Stimulated activated CD4-positive, alpha-beta T cell treated with anti-CD3 and anti-CD28 coated beads, Interleukin-4, amount 100 ng/mL, for 24 hours (primary cell): ENCODE results near the gene GDPD5.

Experiments
- DNase-seq: peaks from one replicate; pipeline ENCODE4 v3.0.0-alpha.2; 2020

Gene GDPD5

GRCh38 chr11:75487365-75487764 lies 38.4 kb downstream of the GDPD5 start:
- no peak for DNase-seq

GRCh38 chr11:75485742-75486141 lies 40.0 kb downstream of the GDPD5 start:
- no peak for DNase-seq

- no peak for DNase-seq
Measured at GRCh38 chr11:75482931-75483469, 42.7 kb downstream of the GDPD5 start.

- no peak for DNase-seq
Measured at GRCh38 chr11:75481922-75482606, 43.7 kb downstream of the GDPD5 start.

- no peak for DNase-seq
Measured at GRCh38 chr11:75481223-75481921, 44.4 kb downstream of the GDPD5 start.

GRCh38 chr11:75480185-75481175 lies 45.3 kb downstream of the GDPD5 start:
- DNase-seq: no peak

- no peak for DNase-seq
Measured at GRCh38 chr11:75479597-75480145, 46.1 kb downstream of the GDPD5 start.

- DNase-seq: no peak
Measured at GRCh38 chr11:75478783-75479596, 46.8 kb downstream of the GDPD5 start.

- DNase-seq: no peak
Measured at GRCh38 chr11:75477614-75477935, 48.2 kb downstream of the GDPD5 start.

- no peak for DNase-seq
Measured at GRCh38 chr11:75476739-75477613, 48.8 kb downstream of the GDPD5 start.

- no peak for DNase-seq
Measured at GRCh38 chr11:75475767-75476650, 49.7 kb downstream of the GDPD5 start.

GRCh38 chr11:75474878-75475766 lies 50.6 kb downstream of the GDPD5 start:
- peak; percentile 44 for DNase-seq

GRCh38 chr11:75474240-75474639 lies 51.5 kb downstream of the GDPD5 start:
- no peak for DNase-seq

GRCh38 chr11:75473684-75474083 lies 52.1 kb downstream of the GDPD5 start:
- DNase-seq: no peak

- no peak for DNase-seq
Measured at GRCh38 chr11:75472081-75472732, 53.5 kb downstream of the GDPD5 start.

GRCh38 chr11:75471176-75471973 lies 54.4 kb downstream of the GDPD5 start:
- no peak for DNase-seq

- no peak for DNase-seq
Measured at GRCh38 chr11:75470476-75471080, 55.2 kb downstream of the GDPD5 start.
